GM21526 (cell line): ENCODE results near the gene MUC5B.
"Not testable (repeated sequence)": the region's sequence is repeated elsewhere in the genome, so short reads cannot be mapped to it uniquely, and the experiment has no call there.

Source experiments
- ATAC-seq: cut with Tn5 transposase; IDR thresholded peaks from one replicate; pipeline ENCODE4 v1.9.1; 2021; ENCODE audit warnings: moderate library complexity; ENCODE audit not compliant: unreplicated experiment, low FRiP score

The MUC5B gene

GRCh38 chr11:1231396-1232020 lies 8.6 kb downstream of the MUC5B start:
- no peak for ATAC-seq

GRCh38 chr11:1232021-1232882 lies 9.4 kb downstream of the MUC5B start:
- no peak for ATAC-seq

GRCh38 chr11:1232883-1233321 lies 10.0 kb downstream of the MUC5B start:
- no peak for ATAC-seq

GRCh38 chr11:1233351-1234053 lies 10.6 kb downstream of the MUC5B start:
- no peak for ATAC-seq

GRCh38 chr11:1234054-1234720 lies 11.3 kb downstream of the MUC5B start:
- ATAC-seq = no peak

GRCh38 chr11:1234771-1235305 lies 12.0 kb downstream of the MUC5B start:
- no peak for ATAC-seq

GRCh38 chr11:1235306-1235900 lies 12.5 kb downstream of the MUC5B start:
- ATAC-seq = no peak

GRCh38 chr11:1235901-1236315 lies 13.0 kb downstream of the MUC5B start:
- ATAC-seq = no peak

GRCh38 chr11:1236316-1237127 lies 13.7 kb downstream of the MUC5B start:
- ATAC-seq = no peak

GRCh38 chr11:1237128-1237580 lies 14.3 kb downstream of the MUC5B start:
- no peak for ATAC-seq

GRCh38 chr11:1237851-1238250 lies 15.0 kb downstream of the MUC5B start:
- ATAC-seq = no peak

- no peak for ATAC-seq
Measured at GRCh38 chr11:1238767-1239595, 16.1 kb downstream of the MUC5B start.

- ATAC-seq = no peak
Measured at GRCh38 chr11:1239596-1240205, 16.8 kb downstream of the MUC5B start.

GRCh38 chr11:1240771-1241170 lies 17.9 kb downstream of the MUC5B start:
- no peak for ATAC-seq

- no peak for ATAC-seq
Measured at GRCh38 chr11:1241706-1242105, 18.8 kb downstream of the MUC5B start.

GRCh38 chr11:1242289-1242688 lies 19.4 kb downstream of the MUC5B start:
- no peak for ATAC-seq

- not testable (repeated sequence) for ATAC-seq
Measured at GRCh38 chr11:1242751-1243150, 19.9 kb downstream of the MUC5B start.

- not testable (repeated sequence) for ATAC-seq
Measured at GRCh38 chr11:1243521-1243920, 20.7 kb downstream of the MUC5B start.
